Measurements from ENCODE around the gene UBL4A.

GRCh38 chrX:154532690-154533089, 46.3 kb upstream of the UBL4A start:
- TF ChIP-seq CTCF (IDR thresholded peaks at IDR 0.05) (no peak), POLR2A (IDR thresholded peaks at IDR 0.05) (no peak)

Measured in right lobe of liver (tissue), 4 donors.